AG20443 (cell line): ENCODE measurements around the gene ADCY2.

Source experiments
- DNase-seq: peaks from one replicate; pipeline ENCODE4 v3.0.0; 2012; ENCODE audit warnings: low spot score, mixed read lengths

ADCY2 gene

GRCh38 chr5:7745882-7746610, 350.1 kb downstream of the ADCY2 start:
- peak; percentile 77 for DNase-seq

GRCh38 chr5:7747728-7748127, 351.8 kb downstream of the ADCY2 start:
- no peak for DNase-seq

GRCh38 chr5:7749626-7750025, 353.7 kb downstream of the ADCY2 start:
- no peak for DNase-seq

- DNase-seq, result no peak
Observed at GRCh38 chr5:7751874-7752273, 355.9 kb downstream of the ADCY2 start.

- DNase-seq, result no peak
Observed at GRCh38 chr5:7753181-7753580, 357.2 kb downstream of the ADCY2 start.

GRCh38 chr5:7753596-7753995, 357.7 kb downstream of the ADCY2 start:
- DNase-seq, result no peak

GRCh38 chr5:7754490-7754889, 358.6 kb downstream of the ADCY2 start:
- DNase-seq, result no peak

- DNase-seq, result peak; percentile 65
Observed at GRCh38 chr5:7754997-7755596, 359.2 kb downstream of the ADCY2 start.

GRCh38 chr5:7755958-7756357, 360.0 kb downstream of the ADCY2 start:
- DNase-seq, result no peak

- no peak for DNase-seq
Observed at GRCh38 chr5:7756453-7756852, 360.5 kb downstream of the ADCY2 start.

GRCh38 chr5:7759257-7759871, 363.4 kb downstream of the ADCY2 start:
- peak; percentile 19 for DNase-seq

- DNase-seq, result no peak
Observed at GRCh38 chr5:7759951-7760580, 364.1 kb downstream of the ADCY2 start.

GRCh38 chr5:7762267-7762666, 366.3 kb downstream of the ADCY2 start:
- no peak for DNase-seq

- DNase-seq, result no peak
Observed at GRCh38 chr5:7763621-7764072, 367.7 kb downstream of the ADCY2 start.

GRCh38 chr5:7764452-7764851, 368.5 kb downstream of the ADCY2 start:
- DNase-seq, result no peak

GRCh38 chr5:7770436-7770835, 374.5 kb downstream of the ADCY2 start:
- no peak for DNase-seq

- DNase-seq, result no peak
Observed at GRCh38 chr5:7772141-7772540, 376.2 kb downstream of the ADCY2 start.

GRCh38 chr5:7773178-7773577, 377.2 kb downstream of the ADCY2 start:
- no peak for DNase-seq

- no peak for DNase-seq
Observed at GRCh38 chr5:7776442-7776841, 380.5 kb downstream of the ADCY2 start.

GRCh38 chr5:7779019-7780005, 383.4 kb downstream of the ADCY2 start:
- no peak for DNase-seq

GRCh38 chr5:7781899-7782298, 386.0 kb downstream of the ADCY2 start:
- DNase-seq, result no peak
